Brain microvascular endothelial cell (primary cell): ENCODE measurements around the gene DDRGK1.
"Not testable (repeated sequence)": the region's sequence is repeated elsewhere in the genome, so short reads cannot be mapped to it uniquely, and the experiment has no call there.

ENCODE experiments used
- DNase-seq: peaks from one replicate; pipeline ENCODE4 v3.0.0-alpha.2; 2020
- H3K27ac ChIP-seq: fragments of 250-450 bp; sonication (Bioruptor Pico); 2 replicates; pipeline ENCODE4 v1.5.1; 2020; ENCODE audit warnings: mild to moderate bottlenecking, moderate library complexity
- H3K27me3 ChIP-seq: fragments of 250-450 bp; sonication (Bioruptor Pico); replicated peaks from 2 replicates; pipeline ENCODE4 v1.5.1; 2020; ENCODE audit warnings: mild to moderate bottlenecking
- H3K36me3 ChIP-seq: fragments of 250-450 bp; sonication (Bioruptor Pico); replicated peaks from 2 replicates; pipeline ENCODE4 v1.5.1; 2020; ENCODE audit warnings: mild to moderate bottlenecking
- H3K4me3 ChIP-seq: 2 replicates; pipeline ENCODE4 v1.5.1; 2011; ENCODE audit warnings: low read depth, mild to moderate bottlenecking, control low read depth, low read length, moderate library complexity
- in situ Hi-C: cut with HindIII; loops from 2 replicates; pipeline ENCODE4 v1.10.0; 2017; ENCODE audit warnings: low sequenced_read_pairs, low pct_ligation_motif_present
- TF ChIP-seq, protein P1 (sequence below): IDR thresholded peaks from 2 replicates; pipeline ENCODE4 v1.5.1; 2011; ENCODE audit warnings: low read depth, mild to moderate bottlenecking, moderate library complexity, low read length, control low read depth, inconsistent platforms; ENCODE audit errors: missing control alignments

DDRGK1 gene

DNA sequence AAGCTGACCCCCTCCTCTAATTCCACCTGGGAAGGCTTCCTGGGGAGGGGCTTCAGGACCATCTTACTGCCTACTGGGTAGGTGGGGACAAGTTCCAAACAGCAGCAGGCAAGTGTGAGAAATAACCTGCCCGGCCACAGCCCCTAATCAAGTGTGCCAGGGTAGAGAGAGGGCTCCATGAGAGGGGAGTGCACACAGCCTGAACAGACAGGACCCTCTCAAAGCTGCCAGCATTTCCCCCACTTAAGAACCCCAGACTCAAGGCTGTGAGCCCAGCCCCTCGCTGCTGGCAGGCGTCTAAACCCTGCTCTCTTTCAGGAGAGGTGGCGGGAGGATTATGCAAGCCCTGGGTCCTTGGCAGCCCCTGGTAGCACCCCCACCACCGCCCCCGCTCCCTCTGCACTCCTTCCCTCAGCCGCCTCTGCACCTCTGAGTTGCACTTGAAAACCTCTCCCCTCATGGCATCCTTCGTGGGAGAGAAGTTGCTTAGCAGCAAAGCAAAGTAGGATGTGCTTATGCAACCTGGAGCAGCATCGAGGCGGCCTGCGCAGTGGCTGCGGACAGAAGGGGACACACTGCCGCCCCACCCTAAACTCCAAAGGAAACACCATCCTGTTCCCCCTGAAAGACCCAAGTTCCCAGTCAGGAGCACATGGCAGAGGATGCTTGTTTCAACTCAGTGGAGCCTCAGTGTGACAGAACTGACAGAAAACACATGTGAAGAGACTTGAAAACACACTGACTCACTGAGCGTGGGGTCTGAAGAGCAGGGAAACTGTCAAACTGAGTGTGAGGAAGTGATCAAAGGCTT lies 10.5 kb downstream of the DDRGK1 start:
- Histone ChIP-seq H3K27me3 (no peaks in the 10 kb centered on the region), H3K36me3 (peaks cover 50% of the 10 kb centered on the region), H3K27ac (no peak overlapping the region), H3K4me3 (no peak overlapping the region)
- DNase-seq, result no peak
- TF ChIP-seq, protein P1, sequence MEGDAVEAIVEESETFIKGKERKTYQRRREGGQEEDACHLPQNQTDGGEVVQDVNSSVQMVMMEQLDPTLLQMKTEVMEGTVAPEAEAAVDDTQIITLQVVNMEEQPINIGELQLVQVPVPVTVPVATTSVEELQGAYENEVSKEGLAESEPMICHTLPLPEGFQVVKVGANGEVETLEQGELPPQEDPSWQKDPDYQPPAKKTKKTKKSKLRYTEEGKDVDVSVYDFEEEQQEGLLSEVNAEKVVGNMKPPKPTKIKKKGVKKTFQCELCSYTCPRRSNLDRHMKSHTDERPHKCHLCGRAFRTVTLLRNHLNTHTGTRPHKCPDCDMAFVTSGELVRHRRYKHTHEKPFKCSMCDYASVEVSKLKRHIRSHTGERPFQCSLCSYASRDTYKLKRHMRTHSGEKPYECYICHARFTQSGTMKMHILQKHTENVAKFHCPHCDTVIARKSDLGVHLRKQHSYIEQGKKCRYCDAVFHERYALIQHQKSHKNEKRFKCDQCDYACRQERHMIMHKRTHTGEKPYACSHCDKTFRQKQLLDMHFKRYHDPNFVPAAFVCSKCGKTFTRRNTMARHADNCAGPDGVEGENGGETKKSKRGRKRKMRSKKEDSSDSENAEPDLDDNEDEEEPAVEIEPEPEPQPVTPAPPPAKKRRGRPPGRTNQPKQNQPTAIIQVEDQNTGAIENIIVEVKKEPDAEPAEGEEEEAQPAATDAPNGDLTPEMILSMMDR, result no peak
- in situ Hi-C loops, result no loop called here

DNA sequence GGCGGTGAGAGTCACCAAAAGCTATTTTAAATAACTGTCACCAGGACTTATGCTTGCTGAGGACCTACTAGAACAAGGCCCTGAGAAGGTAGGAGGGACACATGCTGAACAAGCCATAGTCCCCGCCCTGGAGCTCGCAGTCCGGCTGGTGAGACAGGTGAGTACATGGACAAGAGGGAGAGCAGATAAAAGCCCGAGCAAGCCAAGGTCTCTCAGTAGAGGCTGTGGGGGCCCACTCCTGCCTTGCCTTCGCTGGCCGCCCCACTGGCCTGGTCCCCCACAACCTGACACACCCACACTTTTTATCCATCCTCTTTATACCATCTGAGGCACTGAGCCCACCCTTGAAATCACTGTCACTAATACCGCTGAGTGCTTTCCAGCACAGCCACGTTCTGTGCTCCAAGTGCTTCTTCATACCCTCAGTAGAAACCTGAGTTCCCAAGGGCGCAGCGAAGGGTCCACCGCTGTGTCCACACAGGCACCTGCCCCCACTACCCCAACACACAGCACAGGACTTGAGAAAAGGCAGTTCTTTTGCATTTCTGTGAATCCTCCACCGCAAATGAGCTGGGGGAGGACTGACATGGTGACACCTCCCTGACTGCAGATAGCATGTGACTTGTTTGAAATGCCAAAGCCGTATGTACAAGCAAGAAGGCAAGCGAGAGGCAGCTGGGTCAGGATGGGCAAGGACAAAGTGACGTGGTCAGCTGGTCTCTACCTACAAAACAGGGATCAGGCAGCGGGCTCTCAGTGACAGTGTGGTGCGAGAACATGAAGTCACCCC lies 12.1 kb downstream of the DDRGK1 start:
- in situ Hi-C loops, result no loop called here
- TF ChIP-seq, protein P1, result no peak
- no peak for DNase-seq
- Histone ChIP-seq H3K27ac (no peak overlapping the region), H3K27me3 (no peaks in the 10 kb centered on the region), H3K36me3 (peaks cover 47% of the 10 kb centered on the region), H3K4me3 (no peak overlapping the region)

DNA sequence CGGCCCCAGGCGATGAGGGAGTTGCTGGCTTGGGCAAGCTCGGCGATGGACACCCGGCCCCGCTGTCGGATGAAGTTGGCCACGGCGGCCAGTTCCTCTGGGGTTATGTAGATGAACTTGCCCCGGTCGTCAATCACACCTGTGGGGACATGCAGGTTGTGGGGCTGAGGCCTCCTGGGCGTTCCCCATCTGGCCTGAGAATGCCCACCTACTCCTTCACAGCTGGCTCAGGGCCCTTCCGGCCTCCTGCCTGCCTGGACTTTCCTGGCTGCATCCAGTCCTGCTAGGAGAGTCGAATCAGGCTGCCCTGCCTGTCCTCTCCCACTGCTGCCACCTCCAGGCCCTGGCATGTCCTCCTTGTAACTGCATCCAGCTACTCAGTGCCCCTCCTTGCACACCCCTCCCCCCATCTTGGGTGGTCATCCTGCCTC lies 13.8 kb downstream of the DDRGK1 start:
- TF ChIP-seq, protein P1, result no peak
- Histone ChIP-seq H3K27me3 (no peaks in the 10 kb centered on the region), H3K27ac (no peak overlapping the region), H3K36me3 (peaks cover 43% of the 10 kb centered on the region), H3K4me3 (no peak overlapping the region)
- in situ Hi-C loops, result no loop called here
- DNase-seq, result no peak

DNA sequence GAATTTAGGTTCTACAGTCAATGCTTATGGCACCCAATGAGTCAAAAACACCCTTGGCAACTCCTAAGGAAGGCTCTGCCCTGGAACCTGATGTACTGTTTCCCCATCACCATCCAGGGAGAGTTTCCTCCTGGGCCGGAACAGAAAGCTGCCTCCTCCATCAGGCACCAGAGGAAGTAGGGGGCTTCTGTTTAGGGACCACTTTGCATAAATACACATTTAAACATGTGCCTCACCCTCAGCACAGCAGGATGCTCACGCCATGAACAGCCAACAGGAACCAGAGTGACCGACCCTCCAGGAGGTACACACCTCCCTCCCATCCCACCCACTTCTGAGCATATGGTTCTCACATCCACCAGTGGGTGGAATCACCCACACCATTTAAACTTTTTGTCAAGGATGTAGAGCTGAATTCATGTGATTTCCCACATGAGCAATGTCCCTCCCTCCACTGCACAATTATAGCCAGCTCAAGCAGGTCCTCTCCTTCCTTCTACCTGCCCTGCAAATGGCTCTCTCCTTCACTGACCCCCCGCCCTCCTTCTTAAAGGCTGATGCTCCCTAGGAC lies 14.8 kb downstream of the DDRGK1 start:
- TF ChIP-seq, protein P1, result no peak
- H3K27ac ChIP-seq, result no peak overlapping the region
- no peaks in the 10 kb centered on the region for H3K27me3 ChIP-seq
- in situ Hi-C loops, result no loop called here
- no peak for DNase-seq
- peaks cover 32% of the 10 kb centered on the region for H3K36me3 ChIP-seq
- no peak overlapping the region for H3K4me3 ChIP-seq

DNA sequence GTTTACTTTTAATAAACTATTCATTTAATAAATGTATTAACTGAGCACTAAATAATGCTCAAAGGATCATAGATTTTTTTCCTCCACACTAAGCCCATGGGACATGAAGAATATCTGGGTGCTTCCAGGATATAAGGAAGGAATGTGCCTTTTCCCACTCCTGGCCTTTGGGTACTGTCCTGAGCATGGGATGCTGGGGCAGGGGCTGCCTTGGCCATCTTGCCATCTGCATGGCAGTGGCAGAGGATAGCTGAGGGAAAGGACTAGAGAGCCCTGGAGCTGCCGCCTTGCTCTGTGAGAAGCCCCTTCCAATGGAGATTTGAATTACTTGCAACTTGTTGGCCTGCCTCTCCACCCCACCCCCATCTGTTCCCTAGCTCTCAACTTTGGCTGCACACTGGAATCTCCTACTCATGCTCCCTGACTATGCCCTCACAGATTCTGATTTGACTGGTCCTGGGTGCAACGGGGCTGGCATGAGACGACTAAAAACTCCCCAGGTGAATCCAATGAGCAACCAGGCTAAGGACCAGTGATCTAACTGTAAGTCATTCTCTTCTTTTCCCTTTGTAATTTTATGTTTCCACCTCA lies 15.6 kb downstream of the DDRGK1 start:
- no peak for DNase-seq
- in situ Hi-C loops, result no loop called here
- no peaks in the 10 kb centered on the region for H3K27me3 ChIP-seq

DNA sequence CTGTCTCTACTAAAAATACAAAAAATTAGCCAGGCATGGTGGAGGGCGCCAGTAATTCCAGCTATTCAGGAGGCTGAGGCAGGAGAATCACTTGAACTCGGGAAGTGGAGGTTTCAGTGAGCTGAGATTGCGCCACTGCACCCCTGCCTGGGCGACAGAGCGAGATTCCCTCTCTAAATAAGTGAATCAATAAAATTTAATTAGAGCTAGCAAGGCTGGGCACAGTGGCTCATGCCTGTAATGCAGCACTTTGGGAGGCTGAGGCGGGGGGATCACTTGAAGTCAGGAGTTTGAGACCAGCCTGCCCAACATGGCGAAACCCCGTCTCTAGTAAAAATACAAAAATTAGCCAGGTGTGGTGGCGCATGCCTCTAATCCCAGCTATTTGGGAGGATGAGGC lies 16.6 kb downstream of the DDRGK1 start:
- DNase-seq, H3K27ac ChIP-seq, H3K27me3 ChIP-seq, in situ Hi-C loops, H3K4me3 ChIP-seq: not testable (repeated sequence)
- peaks cover 16% of the 10 kb centered on the region for H3K36me3 ChIP-seq

More for the DNA sequence above, 15.6 kb downstream of the DDRGK1 start:
- Histone ChIP-seq H3K36me3 (peaks cover 27% of the 10 kb centered on the region), H3K27ac (no peak overlapping the region), H3K4me3 (no peak overlapping the region)
- TF ChIP-seq, protein P1, result no peak
